Measurements from ENCODE around the gene SAMD4A.

DNA sequence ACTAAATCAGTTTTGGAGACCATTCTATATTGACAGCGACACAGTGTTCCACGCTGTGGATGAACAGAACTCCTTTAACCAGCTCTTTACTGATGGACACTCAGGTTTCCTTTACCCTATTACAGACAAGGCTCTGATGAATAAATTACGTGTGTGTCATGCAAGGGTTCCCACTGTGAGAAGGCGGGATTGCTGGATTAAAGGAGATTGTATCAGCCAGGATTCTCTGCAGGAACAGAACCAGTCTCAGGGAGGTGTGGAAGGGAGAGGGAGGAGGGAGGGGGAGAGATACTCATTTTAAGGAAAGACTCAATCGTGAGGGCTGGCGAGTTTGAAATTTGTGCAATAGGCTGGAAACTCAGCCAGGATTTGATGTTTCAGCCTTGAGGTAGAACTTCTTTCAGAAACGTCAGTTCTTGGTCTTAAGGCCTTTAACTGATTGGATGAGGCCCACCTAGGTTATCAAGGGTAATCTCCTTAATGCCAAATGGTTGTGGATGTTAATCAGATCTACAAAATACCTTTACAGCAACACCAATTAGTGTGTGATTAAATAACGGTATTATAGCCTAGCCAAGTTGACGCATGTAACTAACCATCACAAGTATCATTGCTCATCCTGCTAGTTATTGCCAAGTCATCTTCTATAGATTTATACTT lies 231.7 kb downstream of the SAMD4A start:
- no peak for TF ChIP-seq POLR2A (IDR thresholded peaks at IDR 0.05; ENCODE audit: low read depth, low read length)
- no peak for TF ChIP-seq TAF1 (IDR thresholded peaks at IDR 0.05; ENCODE audit: low read depth, low read length)
- TF ChIP-seq POLR2AphosphoS5 (IDR thresholded peaks at IDR 0.05; ENCODE audit: low read depth, low read length) = no peak
- no peak for TF ChIP-seq SPI1 (IDR thresholded peaks at IDR 0.05; ENCODE audit: low read depth, low read length)

All from GM12891 (cell line).